GM12891 (cell line): ENCODE data around the gene OSM.

Experiments used
- POLR2A ChIP-seq: IDR thresholded peaks from 2 replicates; pipeline ENCODE4 v1.6.1; 2011; ENCODE audit warnings: low read depth, low read length, control low read depth
- POLR2AphosphoS5 ChIP-seq: IDR thresholded peaks from 2 replicates; pipeline ENCODE4 v1.6.1; 2011; ENCODE audit warnings: low read depth, low read length, control low read depth
- POU2F2 ChIP-seq: IDR thresholded peaks from 2 replicates; pipeline ENCODE4 v1.6.1; 2011; ENCODE audit warnings: low read depth, mild to moderate bottlenecking, control low read depth, low read length, moderate library complexity
- SPI1 ChIP-seq: IDR thresholded peaks from 2 replicates; pipeline ENCODE4 v1.6.1; 2011; ENCODE audit warnings: low read depth, low read length, control low read depth
- TAF1 ChIP-seq: IDR thresholded peaks from 2 replicates; pipeline ENCODE4 v1.6.1; 2011; ENCODE audit warnings: low read depth, low read length, control low read depth

GRCh38 chr22:30248484-30248883, 18.2 kb downstream of the OSM start:
- TF ChIP-seq SPI1 (no peak), POU2F2 (no peak), POLR2A (no peak), POLR2AphosphoS5 (no peak), TAF1 (no peak)
